ENCODE data around the gene LEMD2. TPM values are rescaled to one million over a fixed set of nuclear protein-coding genes. Genes with fewer than 3 reads are reported as not detected.

Gene LEMD2
- total RNA-seq, 1 experiment from 2014 or later, result 43.9 TPM

- no TSS peak for BruUV-seq (replicated peaks)
- intact Hi-C loops (cut with micrococcal nuclease), result no loop called here
- Histone ChIP-seq H3K4me1 (ENCODE audit: control insufficient read depth in 1 of 2, insufficient read depth in 2 of 2, low read length in 2 of 2) (peaks cover 0 to 3% of the 10 kb centered on the region in 2 experiments; a peak in 2 of 4 replicates), H3K27me3 (ENCODE audit: insufficient read depth, low read length) (peaks cover 8% of the 10 kb centered on the region; the same call in 1 of the 2 replicates), H3K9me3 (ENCODE audit: control insufficient read depth in 1 of 2, insufficient read depth in 1 of 2, low read depth in 1 of 2, low read length in 2 of 2) (no peaks in the 10 kb centered on the region), H4K20me1 (ENCODE audit: insufficient read depth) (no peaks in the 10 kb centered on the region), H3K4me3 (replicated peaks in 1 of 2; ENCODE audit: low read depth in 1 of 2, low read length in 2 of 2) (no peak overlapping the region), H3K79me2 (ENCODE audit: insufficient read depth, low read length) (no peaks in the 10 kb centered on the region), H3K9me2 (ENCODE audit: insufficient read depth) (no peaks in the 10 kb centered on the region), H3K36me3 (ENCODE audit: control insufficient read depth in 1 of 2, insufficient read depth in 2 of 2, low read length in 2 of 2) (no peaks in the 10 kb centered on the region), H3K27ac (ENCODE audit: low read depth, low read length) (no peak overlapping the region), H3K4me2 (ENCODE audit: low read length) (no peak overlapping the region), H2AFZ (ENCODE audit: low read depth, low read length, poor library complexity, severe bottlenecking) (no peak overlapping the region), H3K9ac (ENCODE audit: low read length) (no peak overlapping the region)
- no peak for TF ChIP-seq ZFX (IDR thresholded peaks at IDR 0.05)
- no peak for TF ChIP-seq TCF7L2 (IDR thresholded peaks at IDR 0.05; ENCODE audit: borderline replicate concordance, extremely low read depth, insufficient read depth, insufficient read length)
- TF ChIP-seq FOSL1 (IDR thresholded peaks at IDR 0.05; ENCODE audit: low read depth), result no peak
- no peak for TF ChIP-seq SP1 (IDR thresholded peaks at IDR 0.05; ENCODE audit: low read depth)
- TF ChIP-seq RAD21 (IDR thresholded peaks at IDR 0.05; ENCODE audit: low read depth), result no peak
- no peak for TF ChIP-seq JUND (IDR thresholded peaks at IDR 0.05)
- no peak for TF ChIP-seq YY1 (IDR thresholded peaks at IDR 0.05; ENCODE audit: extremely low read depth, insufficient replicate concordance, low read depth, low read length)
- TF ChIP-seq ATF3 (IDR thresholded peaks at IDR 0.05), result no peak
- no peak for TF ChIP-seq SRF (IDR thresholded peaks at IDR 0.05; ENCODE audit: low read depth)
- no peak for TF ChIP-seq ZBTB33 (IDR thresholded peaks at IDR 0.05; ENCODE audit: extremely low read depth, insufficient replicate concordance, low read length)
- no peak for TF ChIP-seq EGR1 (IDR thresholded peaks at IDR 0.05; ENCODE audit: low read depth)
- TF ChIP-seq CTCF (IDR thresholded peaks at IDR 0.05 in 2 of 3, conservative IDR thresholded peaks at IDR 0.05 in 1 of 3; ENCODE audit: borderline replicate concordance in 1 of 3, insufficient read depth in 1 of 3, low read depth in 2 of 3, low read length in 2 of 3), result no peak
- TF ChIP-seq CBX3 (IDR thresholded peaks at IDR 0.05; ENCODE audit: low read depth), result no peak
- TF ChIP-seq ZNF274 (IDR thresholded peaks at IDR 0.05; ENCODE audit: low read depth, low read length), result no peak
- ChIA-PET POLR2A (no interaction called here), RAD21 (ENCODE audit: low non-redundant PET in 1 of 2, low total read pairs in 2 of 2, uncharacterized antibody in 2 of 2, unreplicated experiment in 2 of 2) (no interaction called here), CTCF (no interaction called here)
- DNase-seq (ENCODE audit: low read depth, low spot score) (no peak), ATAC-seq (no peak)
Measured at GRCh38 chr6:33797626-33798342, 8.9 kb upstream of the LEMD2 start.
